ENCODE measurements around the gene RPL22. TPM values are rescaled to one million over a fixed set of nuclear protein-coding genes. Genes with fewer than 3 reads are reported as not detected.

RPL22 gene
- total RNA-seq, 6 experiments from 2014 or later = 233 to 341 (median 324) TPM

DNA sequence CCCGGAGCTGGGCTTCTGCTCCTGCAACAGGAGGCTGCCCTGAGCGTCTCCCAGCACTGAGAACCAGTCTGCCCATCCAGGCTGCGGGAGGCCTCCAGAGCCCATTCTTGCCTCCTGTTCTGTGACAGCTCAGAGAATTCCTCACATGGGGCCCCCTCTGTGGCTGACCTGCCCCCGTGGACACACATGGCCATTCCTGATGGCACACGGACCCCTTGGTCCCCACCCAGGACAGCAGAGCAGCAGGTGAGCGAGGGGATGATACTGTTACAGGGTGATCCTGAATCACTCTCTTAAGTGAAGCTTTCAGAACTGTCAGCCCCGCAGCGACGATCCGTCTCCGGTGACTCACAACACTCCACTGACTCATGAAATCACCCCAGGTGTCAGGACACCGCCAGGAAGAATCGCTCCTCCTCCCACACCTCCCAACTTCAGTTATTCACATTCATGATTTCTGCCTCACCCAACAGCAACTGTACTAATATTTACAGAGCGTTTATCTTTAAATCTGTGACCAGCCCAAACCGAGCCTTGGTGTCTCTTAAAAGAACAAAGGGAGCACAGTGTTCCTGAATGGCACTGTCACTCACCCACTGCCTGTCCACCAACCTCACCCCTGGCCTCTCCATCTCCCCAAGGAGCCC, 41.7 kb downstream of the RPL22 start:
- no peaks in the 10 kb centered on the region for H3K9me3 Mint-ChIP-seq
- no peak overlapping the region for H3K4me3 Mint-ChIP-seq
- no peak overlapping the region for H3K27ac Mint-ChIP-seq
- H3K27me3 Mint-ChIP-seq (ENCODE audit: insufficient read depth) = peaks cover 43% of the 10 kb centered on the region
- TF ChIP-seq, protein P1, sequence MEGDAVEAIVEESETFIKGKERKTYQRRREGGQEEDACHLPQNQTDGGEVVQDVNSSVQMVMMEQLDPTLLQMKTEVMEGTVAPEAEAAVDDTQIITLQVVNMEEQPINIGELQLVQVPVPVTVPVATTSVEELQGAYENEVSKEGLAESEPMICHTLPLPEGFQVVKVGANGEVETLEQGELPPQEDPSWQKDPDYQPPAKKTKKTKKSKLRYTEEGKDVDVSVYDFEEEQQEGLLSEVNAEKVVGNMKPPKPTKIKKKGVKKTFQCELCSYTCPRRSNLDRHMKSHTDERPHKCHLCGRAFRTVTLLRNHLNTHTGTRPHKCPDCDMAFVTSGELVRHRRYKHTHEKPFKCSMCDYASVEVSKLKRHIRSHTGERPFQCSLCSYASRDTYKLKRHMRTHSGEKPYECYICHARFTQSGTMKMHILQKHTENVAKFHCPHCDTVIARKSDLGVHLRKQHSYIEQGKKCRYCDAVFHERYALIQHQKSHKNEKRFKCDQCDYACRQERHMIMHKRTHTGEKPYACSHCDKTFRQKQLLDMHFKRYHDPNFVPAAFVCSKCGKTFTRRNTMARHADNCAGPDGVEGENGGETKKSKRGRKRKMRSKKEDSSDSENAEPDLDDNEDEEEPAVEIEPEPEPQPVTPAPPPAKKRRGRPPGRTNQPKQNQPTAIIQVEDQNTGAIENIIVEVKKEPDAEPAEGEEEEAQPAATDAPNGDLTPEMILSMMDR (IDR thresholded peaks at IDR 0.05) = no peak
- H3K36me3 Mint-ChIP-seq (ENCODE audit: low read depth) = no peaks in the 10 kb centered on the region
- H3K4me1 Mint-ChIP-seq (ENCODE audit: low read depth) = peaks cover 11% of the 10 kb centered on the region
- DNase-seq = peak; percentile 24

DNA sequence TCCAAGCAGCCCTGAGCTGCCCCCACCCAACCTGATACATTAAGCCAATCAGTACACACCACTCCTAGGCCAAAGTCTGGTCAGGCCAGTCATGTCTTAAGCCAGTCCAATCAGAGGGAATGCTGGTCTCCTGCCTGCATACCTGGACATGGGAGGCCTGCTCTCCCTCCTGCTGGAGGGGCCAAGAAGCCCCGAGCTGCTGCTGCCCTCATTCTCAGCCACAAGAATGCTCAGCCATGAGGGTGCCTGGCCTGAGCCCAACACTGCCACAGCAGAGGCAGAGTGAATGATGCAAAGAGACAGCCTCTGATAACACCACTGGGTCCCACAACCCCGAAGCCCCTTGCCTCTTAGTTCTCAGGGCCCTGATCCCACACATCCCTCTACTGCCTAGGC, 42.3 kb downstream of the RPL22 start:
- Mint-ChIP-seq H3K27ac (no peak overlapping the region), H3K4me3 (no peak overlapping the region), H3K9me3 (no peaks in the 10 kb centered on the region), H3K4me1 (ENCODE audit: low read depth) (peaks cover 11% of the 10 kb centered on the region), H3K36me3 (ENCODE audit: low read depth) (no peaks in the 10 kb centered on the region), H3K27me3 (ENCODE audit: insufficient read depth) (peaks cover 43% of the 10 kb centered on the region)
- no peak for DNase-seq
- TF ChIP-seq, protein P1 (IDR thresholded peaks at IDR 0.05) = no peak

DNA sequence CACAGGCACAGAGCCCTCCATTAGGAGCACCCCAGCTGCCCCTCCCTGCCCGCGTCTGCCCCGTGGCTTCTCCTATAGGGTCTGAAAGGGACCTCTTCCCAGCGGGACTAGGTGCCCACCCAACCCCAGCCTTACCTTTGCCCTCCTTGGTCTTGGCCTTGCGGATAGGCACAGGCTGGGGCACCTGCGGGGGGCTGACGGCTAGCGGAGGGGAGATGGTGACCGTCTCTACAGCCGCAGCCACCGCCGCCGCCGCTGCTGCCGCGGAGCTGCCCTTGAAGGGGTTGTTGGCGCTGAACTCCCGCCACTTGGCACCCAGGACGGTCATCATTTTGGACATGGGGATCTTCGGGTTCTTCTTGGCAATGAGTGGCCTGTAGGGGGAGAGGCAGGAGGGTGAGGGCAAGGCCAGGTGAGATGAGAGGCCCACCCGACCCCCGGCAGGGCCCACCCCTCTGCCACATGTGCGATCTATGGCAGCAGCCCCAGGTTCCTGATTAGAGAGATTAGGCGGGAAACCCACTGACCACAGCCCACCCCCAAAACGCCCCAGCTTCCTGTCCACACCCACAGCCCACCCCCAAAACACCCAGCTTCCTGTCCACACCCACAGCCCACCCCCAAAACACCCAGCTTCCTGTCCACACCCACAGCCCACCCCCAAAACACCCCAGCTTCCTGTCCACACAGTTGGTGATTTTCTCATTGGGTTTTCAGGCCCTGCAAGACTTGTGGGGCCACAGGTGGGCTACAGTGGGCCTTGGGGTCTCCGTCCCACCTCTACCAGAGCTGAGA, 44.7 kb downstream of the RPL22 start:
- Mint-ChIP-seq H3K27ac (no peak overlapping the region), H3K4me1 (ENCODE audit: low read depth) (peaks cover 11% of the 10 kb centered on the region), H3K4me3 (no peak overlapping the region), H3K27me3 (ENCODE audit: insufficient read depth) (peaks cover 40% of the 10 kb centered on the region), H3K36me3 (ENCODE audit: low read depth) (no peaks in the 10 kb centered on the region), H3K9me3 (no peaks in the 10 kb centered on the region)
- TF ChIP-seq, protein P1 (IDR thresholded peaks at IDR 0.05) = no peak
- DNase-seq = no peak

DNA sequence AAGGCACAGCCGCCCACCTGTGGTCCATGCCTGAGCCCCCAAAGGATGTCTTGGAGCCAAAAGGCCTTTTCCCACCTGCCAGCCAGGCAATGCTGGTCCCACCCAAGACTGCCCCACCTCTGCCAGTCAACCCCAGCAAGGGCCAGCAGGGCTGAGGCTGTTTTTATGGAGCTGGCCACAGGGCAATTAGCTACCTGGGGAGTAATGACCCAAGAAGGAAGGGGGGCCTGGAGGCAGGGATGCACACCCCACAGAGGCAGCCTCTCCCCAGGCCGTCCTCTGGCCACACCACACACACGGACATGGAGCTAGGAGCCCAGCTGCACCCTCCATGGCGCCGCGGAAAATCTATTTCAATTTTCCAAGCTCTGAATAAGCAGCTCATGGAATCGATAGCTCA, 46.5 kb downstream of the RPL22 start:
- Mint-ChIP-seq H3K36me3 (ENCODE audit: low read depth) (no peaks in the 10 kb centered on the region), H3K4me1 (ENCODE audit: low read depth) (peaks cover 7% of the 10 kb centered on the region), H3K9me3 (no peaks in the 10 kb centered on the region), H3K27me3 (ENCODE audit: insufficient read depth) (peaks cover 33% of the 10 kb centered on the region), H3K27ac (no peak overlapping the region), H3K4me3 (no peak overlapping the region)
- TF ChIP-seq, protein P1 (IDR thresholded peaks at IDR 0.05) = no peak
- DNase-seq = no peak

DNA sequence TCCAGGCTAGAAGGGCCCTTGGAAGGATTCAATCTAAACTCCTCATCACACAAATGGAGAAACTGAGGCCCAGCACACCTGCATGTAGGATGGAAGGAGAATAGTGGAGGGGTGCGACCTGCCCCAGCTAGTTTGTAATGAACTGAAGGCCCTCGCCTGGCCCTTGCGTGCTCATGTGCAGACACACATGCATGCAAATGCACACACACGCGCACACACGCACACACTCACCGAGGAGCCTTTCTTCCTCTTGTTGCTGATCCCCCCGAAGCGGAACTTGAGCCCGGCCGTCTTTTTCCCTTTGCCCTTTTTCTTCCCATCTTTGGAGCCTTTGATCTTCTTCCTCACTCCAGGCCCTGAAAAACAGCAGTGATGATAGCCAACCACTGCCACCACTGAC, 47.2 kb downstream of the RPL22 start:
- no peak for DNase-seq
- Mint-ChIP-seq H3K36me3 (ENCODE audit: low read depth) (no peaks in the 10 kb centered on the region), H3K4me1 (ENCODE audit: low read depth) (no peaks in the 10 kb centered on the region; the same call in 1 of the 2 replicates), H3K4me3 (no peak overlapping the region), H3K27me3 (ENCODE audit: insufficient read depth) (peaks cover 28% of the 10 kb centered on the region), H3K27ac (no peak overlapping the region), H3K9me3 (no peaks in the 10 kb centered on the region)
- TF ChIP-seq, protein P1 (IDR thresholded peaks at IDR 0.05) = no peak
